HG03060 (cell line): Measurements from ENCODE around the gene AGBL1.

ENCODE experiments used
- ATAC-seq: cut with Tn5 transposase; IDR thresholded peaks from one replicate; pipeline ENCODE4 v1.9.1; 2021; ENCODE audit warnings: low read depth, moderate number of reproducible peaks; ENCODE audit not compliant: unreplicated experiment

Gene AGBL1

DNA sequence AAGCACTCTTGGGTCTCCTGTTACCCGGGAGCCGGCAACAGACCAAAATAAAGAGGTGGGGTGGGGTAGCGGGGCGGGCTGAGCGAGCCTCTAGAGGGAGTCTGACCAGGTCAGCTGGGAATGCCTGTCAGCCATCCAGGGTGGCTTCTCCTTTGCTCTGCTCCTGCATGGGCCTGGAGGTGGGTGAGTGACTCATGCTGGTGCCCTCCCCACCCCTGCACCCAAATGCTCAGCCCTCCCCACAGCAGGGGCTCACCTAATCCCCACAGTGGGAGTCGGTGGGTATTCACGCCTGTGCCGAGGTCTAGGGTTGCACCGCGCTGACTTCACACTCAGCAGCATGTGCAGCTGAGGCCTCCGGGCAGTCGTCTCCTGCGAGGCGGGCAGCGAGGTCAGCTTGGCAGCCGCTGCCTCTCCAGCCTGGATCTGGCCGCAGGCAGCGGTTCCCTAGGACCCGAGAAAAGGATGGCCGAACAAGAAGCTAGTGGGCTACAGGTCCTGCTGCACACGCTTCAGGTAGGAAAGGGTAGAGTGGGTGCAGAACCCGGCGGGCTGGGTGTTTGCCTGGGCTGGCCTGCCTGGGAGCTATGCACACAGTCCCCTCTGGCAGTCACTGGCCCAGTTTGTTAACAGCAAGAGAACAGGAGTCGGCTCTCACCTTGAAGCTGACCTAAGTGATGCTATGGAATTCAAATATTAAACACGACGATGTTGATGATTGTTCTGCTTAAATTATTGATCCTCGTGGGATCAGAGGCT, at the start of gene AGBL1:
AGBL1 (plus strand) TSS at position 364 of the 759 bp plus-strand sequence.
- ATAC-seq, result no peak

DNA sequence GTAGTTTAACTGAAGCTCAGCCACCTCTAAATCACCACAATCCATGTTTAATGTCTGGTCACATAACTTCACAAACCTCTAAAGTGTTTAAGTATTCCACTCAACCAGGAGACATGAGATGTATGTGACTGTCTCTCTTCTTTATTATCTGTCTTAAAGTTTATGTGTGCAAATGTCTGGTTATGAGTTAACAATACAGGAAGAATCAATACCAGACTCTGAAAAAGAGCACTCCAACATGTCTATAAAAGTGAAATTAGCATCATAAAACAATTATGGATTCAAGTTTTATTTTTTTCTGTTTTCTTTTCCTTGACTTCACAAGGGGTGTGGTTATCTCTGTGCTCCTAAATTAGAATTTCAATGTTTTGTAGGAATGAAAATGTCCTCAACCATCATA, 44.8 kb upstream of the AGBL1 start:
- ATAC-seq, result no peak

DNA sequence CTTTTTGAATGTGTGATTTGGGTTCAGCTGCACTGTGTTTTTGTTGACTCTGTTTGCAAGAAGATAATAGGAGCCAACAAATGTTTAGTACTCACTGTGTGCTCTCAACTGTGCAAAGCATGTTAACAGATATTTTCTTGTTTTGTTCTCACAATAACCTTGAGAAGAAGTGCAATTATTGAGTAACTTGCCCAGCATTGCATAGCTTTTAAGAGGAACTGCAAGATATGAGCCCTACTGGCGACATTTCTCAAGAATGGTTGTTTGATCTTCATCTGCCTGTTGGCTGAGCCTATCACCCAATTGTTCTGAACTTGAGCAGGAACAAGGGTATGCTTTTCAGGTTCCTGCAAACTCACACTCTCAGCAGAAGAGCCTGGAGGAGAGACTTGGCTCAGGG, 43.4 kb upstream of the AGBL1 start:
- ATAC-seq, result no peak

DNA sequence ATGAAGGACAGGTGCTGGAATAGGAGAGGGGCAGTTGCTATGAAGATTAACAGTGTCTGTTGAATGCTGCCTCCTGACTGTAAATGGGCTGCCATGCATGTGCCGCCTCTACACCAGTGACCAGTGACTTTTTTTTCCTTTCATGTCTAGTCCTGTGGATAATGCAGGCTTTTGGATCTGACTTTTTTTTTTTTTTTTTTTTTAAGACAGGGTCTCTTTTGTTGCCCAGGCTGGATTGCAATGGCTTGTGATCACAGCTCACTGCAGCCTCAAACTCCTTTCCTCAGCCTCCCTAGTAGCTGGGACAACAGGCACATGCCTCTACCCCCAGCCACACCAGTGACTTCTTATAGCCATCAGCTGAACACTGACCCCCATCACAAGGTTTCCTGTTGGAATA, 41.2 kb upstream of the AGBL1 start:
- ATAC-seq, result no peak

DNA sequence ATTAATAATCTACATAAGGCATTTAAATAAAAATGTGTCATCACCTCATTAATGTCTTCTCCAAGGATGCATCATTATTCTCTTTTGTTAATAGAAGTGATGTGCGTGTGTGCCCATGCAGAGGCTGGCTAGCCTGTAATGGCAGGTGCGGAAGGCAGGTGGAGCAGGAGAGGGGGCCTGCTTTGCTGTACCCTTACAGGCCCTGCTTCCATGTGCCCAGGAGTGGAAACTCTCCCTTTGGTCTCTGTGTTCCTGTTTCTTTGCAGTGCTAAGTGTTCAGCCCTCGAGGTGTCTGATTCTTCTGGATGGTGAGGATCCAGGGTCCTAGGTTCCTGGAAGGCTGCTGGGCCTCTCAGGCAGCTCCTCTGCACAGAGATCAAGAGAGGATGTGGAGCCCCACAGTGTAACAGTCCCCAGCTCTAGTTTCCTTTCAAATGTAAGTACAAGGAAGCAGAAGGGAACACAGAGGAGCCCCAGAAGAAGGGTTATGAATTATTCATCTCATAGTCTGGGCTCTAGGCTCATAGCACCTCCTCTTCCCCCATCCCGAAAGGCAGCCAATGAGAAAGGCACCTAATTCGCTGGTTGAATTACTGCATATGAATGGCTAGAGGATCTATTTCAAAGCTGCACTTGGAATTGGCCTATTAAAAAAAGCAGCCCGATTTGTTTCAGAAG, 39.2 kb upstream of the AGBL1 start:
- ATAC-seq, result no peak

DNA sequence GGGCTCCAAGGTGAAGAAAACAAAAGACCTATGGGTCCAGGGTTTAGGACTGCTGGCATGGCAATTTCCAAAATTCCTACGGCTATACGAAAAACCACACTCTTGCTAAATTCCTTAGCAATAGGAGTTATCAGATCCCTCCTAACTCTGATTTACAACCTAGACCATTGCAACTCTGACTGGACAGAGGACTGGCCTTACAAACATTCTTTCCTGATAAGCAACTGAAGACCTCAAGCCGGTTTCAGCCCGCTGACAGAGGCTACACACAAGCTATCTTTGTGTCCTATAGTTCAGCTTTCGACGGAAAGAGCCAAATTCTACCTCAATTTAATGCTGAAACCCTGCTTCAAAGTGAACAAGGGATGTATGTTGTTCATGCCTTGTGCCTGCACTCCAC, 38.3 kb upstream of the AGBL1 start:
- ATAC-seq, result no peak

DNA sequence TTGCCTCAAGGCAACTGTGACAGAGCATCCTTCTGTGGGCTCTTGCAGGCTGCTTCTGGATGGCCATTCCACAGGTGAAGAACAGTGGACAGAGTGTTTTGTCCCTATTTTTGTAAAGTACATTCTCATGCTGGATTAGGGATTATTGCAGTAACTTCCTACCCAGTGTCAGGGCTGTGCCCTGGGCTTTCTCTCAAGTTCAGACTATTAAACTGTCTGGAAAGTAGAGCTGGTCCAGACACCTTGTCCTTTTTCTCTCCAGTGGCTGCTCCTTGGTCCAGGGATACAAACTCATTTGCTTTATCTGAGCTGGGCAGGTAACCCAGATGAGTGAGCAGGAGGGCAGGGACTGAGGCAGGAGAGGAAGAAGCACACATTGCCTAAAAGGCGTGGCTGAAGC, 37.4 kb upstream of the AGBL1 start:
- no peak for ATAC-seq

DNA sequence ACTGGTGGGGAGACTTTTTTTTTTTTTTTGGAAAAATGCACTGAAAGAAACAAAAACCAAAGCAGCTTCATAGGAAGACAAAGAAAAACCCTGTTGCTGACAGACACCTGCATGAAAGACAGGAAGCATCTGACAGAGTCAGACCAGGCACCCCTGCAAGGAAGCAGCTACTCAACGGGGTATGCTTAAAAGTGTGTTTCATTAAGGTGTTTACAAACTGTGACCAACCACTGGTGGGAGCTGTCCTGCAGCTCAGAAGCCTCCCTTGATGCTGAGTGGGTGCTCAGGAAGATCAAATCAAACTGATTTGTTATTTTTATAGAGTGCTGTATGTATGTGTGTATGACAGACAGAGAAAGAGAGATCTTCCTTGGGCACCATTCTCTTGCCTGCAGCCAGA, 34.7 kb upstream of the AGBL1 start:
- ATAC-seq, result no peak

DNA sequence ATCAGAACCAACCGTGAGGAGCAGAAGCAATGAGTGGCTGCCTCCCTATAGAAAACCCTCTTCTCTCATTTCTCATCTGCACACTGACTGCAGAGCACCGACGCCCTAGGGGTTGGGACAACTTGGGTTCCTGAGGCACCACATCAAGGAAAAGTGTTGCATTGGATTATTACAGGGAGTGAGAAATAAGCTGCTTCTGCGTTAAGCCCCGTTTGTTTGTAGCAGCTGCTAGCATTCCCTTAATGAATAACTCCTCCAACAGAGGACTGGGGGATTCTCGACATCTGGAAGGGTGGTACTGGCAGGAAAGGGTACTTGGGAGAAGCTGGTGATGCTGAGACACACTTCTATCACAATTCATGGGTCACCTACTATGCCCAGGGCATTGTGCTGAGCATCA, 25.3 kb upstream of the AGBL1 start:
- ATAC-seq, result no peak

DNA sequence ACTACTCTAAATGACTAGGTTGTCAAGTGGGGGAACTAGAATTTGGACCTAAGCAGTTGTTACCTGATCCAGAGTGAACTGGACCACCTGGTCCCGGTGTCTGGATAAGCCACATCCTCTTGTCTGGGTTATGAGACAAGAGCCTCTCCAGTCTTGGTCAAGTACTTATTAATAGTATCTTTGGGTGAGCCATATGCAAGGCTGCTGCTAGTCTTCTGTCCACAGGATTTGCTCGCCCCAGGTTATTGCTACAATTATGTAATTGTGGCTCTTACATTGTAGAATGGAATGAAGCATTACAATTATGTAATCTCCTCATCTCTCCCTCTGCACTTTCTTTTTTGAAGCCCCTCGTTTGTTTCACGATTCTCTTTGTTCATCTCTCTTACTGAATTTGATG, 24.0 kb upstream of the AGBL1 start:
- no peak for ATAC-seq

DNA sequence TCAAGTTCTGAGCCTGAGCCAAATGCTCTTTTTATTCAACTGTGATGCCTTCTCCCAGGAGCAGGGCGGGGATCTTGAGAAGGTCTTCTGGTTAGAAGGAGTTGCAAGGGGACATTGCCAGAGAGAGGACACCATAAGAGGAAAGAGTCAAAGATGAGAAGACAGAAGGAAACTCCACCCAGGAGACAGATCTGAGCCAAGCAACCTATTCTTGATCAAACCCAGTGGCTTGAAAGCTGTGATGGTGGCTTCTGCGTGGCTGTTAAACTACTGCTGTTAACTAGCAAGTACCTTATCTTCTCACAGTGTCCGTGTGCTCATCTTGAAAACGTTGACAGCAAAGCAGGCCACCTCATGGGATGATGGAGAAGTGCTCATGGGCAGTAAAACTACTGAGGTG, 19.8 kb upstream of the AGBL1 start:
- no peak for ATAC-seq

DNA sequence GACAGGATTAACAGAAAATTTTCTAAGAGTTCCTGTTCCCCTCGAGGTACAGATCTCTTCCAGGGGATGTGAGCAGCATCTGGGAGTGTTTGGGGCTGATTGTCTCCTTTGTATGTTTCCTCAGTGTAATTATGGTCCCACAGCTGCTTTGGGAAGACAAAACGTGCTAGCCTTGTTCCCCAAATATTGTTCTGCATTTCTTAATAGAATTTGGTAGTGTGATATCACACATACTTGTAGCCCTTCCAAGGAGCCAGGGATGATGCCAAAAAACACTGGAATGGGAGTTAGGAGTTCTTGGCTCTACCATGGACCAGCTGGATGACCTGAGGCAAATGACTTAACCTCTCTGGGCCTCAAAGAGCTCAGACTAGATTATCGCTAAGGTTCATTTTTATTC, 19.0 kb upstream of the AGBL1 start:
- ATAC-seq, result no peak

DNA sequence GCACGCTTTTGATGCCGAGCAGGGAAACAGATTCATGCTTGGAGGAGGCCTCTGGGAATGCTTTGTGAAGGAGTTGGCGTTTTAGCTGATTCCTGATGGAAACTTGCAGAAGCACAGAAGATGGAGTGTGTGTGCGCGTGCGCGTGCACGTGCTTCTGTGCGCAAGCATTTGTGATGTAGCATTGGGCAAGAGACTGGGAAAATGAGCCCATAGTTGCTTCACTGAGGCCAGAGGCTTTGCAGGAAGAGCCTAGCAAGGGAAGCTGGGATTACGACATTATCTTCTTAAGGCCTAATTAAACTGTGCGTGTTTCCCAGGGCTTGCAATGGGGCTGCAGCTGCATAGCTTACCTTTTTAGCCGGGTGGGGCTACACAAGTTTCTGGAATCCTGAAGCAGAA, 18.1 kb upstream of the AGBL1 start:
- ATAC-seq, result no peak

DNA sequence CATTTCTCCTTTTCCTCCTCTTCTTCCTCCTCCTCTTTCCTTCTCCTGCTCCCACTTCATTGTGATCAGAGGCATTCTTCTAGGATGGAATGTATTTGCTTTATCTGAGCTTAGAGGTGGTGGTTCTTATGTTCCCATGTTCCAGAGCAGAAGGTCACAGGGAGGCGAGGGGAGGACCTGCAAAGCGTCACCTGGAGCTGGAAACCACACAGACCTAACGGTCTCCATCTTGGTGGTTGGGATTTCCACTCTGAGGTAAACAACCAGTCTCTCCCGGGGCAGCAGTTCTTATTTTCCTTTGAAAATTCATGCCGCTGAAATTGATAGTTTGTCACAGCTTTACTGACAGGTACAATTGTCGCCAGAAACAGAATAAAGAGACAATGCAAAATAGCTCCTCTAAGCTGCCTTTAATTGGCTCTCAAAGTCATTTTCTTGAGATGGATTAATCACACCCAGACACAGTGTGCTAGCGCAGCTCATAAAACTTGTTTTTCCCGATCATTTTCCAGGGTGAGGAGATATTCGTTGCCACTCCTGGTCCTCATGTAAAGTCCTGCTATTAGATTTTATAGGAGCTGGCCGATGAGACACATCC, 16.9 kb upstream of the AGBL1 start:
- no peak for ATAC-seq

DNA sequence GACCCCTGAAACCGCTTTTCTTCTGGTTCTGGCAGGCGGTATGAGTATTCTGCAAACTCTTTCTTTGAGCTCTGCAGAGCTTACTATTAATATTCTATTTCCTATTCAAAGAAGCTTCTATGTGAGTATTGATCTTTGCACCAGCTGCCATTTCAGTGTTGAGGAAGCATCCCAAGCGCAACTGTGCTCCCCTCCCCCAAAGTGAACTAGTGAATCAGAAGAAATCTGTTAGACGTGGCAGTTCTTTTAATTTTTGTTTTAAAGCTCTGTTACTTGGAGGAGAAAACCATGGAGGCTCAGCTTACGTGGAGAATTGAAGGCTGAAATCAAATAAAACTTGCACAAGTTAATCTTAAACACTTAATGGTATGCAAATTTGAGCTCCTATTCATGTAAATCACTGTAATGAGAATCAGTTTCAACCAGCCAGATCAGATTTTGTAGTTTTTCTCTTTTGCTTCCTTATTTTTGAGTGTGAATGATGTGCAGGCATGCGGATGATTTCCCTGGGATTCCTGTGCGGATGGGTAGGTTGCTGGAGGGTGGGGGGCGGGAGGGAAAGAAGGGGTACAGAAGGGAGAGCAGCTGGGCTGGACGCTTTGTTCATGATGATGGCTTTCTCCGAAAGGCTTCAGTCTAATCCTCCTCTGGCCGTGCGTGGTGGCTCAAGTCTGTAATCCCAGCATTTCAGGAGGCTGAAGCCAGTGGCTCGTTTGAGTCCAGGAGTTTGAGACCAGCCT, 16.1 kb upstream of the AGBL1 start:
- no peak for ATAC-seq

DNA sequence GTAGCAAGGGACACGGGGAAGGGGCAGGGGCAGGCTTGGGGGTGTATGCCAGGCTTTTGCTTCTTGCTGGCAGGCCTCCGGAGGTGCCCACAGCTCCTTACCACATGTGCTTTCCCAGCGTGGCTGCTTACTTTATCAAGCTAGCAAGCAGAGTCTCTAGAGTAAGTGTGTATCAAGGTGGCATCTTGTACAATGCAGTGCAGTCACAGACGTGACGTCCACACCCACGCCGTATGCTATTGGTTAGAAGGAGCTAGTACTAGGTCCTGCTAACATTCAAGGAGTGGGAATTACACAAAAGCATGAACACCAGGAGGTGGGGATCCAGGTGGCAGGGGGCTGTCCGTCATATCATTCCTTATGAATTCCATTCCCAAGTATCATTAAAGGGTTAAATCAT, 15.3 kb upstream of the AGBL1 start:
- no peak for ATAC-seq

DNA sequence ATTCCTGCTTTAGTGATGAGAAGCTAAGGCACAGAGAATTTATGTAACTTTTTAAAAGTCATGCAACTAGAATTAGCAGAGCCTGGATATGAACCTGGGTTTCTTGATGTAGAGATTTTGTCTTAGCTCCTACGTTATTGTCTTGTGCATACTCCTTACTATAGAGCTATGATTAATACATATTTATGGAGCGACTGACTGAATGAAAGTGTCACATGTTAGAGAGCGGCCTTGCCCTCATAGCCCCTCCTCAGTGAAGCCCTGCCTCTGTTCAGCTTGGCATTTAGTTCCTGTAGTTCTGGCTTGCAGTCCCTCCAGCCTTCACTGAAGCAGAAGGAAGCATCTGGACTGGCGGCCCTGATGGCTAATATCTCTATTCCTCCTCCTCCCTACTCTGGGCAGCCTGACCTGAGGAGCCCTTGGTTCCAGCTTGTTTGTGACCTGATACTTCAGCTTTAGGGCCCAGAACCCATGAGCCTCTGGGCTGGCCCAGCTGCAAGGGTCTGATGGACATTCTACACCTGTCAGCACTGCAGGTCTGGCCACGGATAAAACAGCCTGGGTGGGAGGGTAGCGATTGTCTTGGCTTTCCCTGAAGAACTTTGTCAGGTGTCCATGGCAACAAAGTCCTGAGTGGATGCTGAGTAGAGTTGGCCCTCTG, 13.4 kb upstream of the AGBL1 start:
- ATAC-seq, result no peak

DNA sequence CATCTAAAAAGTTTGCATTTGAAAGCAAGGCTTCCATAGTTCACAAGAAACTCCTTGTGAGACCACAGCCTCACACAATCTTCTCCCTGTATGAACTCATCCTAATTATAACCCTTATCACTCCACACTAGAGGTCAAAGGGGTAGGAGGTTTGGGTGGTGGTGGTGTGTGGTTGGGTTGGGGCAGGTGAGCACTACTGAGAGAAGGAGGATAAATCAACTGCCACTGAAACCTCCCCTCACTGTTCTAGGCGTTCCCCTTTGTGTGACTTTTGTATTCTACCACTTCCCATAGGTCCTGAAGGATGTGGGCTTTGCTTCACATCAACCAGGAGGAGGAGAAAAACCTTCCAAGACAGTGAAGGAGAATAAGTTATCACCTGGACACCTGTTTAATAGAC, 6.4 kb upstream of the AGBL1 start:
- ATAC-seq, result no peak

DNA sequence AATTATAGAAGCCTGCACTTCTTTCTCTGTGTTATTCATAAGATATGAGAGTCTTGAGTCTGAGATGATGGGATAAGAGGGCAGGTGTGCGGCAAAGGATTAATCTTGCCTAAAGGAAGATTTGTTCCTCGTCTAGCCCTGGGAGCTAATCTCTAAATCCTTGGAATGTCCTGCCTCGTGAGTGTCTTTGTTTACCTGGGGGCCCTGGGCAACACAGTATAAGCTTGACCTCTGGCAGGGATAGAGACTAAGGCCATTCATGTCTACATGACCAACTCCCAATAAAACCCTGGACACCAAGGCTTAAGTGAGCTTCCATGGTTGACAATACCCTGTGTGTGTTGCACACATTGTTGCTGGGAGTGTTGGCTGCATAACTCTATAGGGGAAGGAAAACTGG, 3.2 kb upstream of the AGBL1 start:
- ATAC-seq, result no peak

DNA sequence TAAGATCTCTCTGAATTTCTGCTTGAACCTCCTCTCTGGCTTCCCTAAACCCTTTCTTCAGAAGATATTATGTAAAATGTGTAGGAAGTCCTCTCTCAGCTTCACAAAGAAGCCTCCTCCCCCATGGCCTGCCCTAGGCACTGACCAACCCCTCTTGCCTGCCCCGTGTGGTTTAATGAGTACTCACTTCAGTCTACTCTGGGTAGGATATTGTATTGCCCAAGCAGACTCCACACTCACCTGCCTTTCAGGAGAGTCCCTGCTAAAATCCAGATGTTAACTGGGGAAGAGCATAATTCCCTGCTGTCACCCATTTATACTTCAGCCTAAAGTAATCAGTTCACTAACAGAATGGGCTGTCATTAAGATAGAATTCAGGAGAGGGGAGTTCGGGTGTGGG, 2.6 kb upstream of the AGBL1 start:
- ATAC-seq, result no peak

DNA sequence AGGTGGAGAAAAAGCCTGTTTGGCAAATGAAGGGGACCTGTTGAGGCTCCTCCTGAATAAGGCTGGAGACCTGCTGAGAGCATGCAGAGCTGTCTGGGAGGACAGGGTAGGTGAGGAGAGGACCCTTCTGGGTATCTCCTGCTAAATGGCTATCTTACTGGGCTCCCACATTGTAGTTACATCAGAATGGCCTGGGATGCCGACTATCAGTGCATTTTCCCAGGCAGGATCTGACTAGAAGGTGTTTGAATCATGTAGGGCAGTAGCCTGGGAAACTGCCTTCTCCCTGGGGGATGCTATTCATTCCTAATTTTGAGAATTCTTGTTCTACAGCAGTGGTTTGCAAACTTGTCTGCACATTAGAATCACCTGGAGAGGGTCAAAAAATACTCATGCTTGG, 631 bp downstream of the AGBL1 start:
- ATAC-seq, result no peak
